ENCODE data around the gene GPS2. TPM values are rescaled to one million over a fixed set of nuclear protein-coding genes. Genes with fewer than 3 reads are reported as not detected.

Gene GPS2
- total and polyA plus RNA-seq, 2 of the 4 experiments (the other 2 are of a cell fraction): 36.2 to 50.9 TPM

GRCh38 chr17:7330638-7331015, 15.5 kb upstream of the GPS2 start:
- Histone ChIP-seq H3K4me2 (ENCODE audit: low read depth, low read length) (peak overlapping the region; percentile 90), H4K5ac (ENCODE audit: low read depth, low read length) (peak overlapping the region; percentile 58), H2BK15ac (ENCODE audit: low read depth, low read length) (0 out of 3 replicates have a peak overlapping the region, but pooled peaks have one; percentile 26), H3K36me3 (ENCODE audit: control insufficient read depth, insufficient read depth, low read length) (peaks cover 7% of the 10 kb centered on the region), H3K56ac (ENCODE audit: extremely low read depth, insufficient read depth, low read length) (no peak overlapping the region), H2BK5ac (ENCODE audit: low read depth, low read length, poor library complexity, severe bottlenecking) (peak overlapping the region; percentile 65), H3K4ac (ENCODE audit: low read depth, low read length) (peak overlapping the region; percentile 23; the same call in 1 of the 2 replicates), H3K9ac (ENCODE audit: low read depth, low read length) (peak overlapping the region; percentile 55), H3K23ac (ENCODE audit: low read depth, low read length) (peak overlapping the region; percentile 10; the same call in 1 of the 2 replicates), H3K9me3 (ENCODE audit: control insufficient read depth, insufficient read depth, low read length) (no peaks in the 10 kb centered on the region), H4K8ac (ENCODE audit: low read depth in 2 of 2, low read length in 2 of 2) (peak overlapping the region; percentile 39 to 84; a peak in 3 of 4 replicates), H4K20me1 (ENCODE audit: insufficient read depth, low read length) (no peaks in the 10 kb centered on the region), H3K4me1 (ENCODE audit: control insufficient read depth, insufficient read depth, low read length) (peaks cover 5% of the 10 kb centered on the region; the same call in 1 of the 2 replicates), H3K27me3 (ENCODE audit: control insufficient read depth, insufficient read depth, low read length) (peaks cover 5% of the 10 kb centered on the region), H3K18ac (ENCODE audit: low read depth, low read length) (no peak overlapping the region), H4K91ac (ENCODE audit: insufficient read depth, low read depth, low read length) (0 out of 2 replicates have a peak overlapping the region, but pooled peaks have one; percentile 9), H2AFZ (replicated peaks; ENCODE audit: low read length, poor library complexity) (peak overlapping the region; percentile 97), H3K79me1 (ENCODE audit: low read depth in 1 of 2, low read length in 2 of 2) (peaks cover 10 to 21% of the 10 kb centered on the region in 2 experiments; a peak in 3 of 4 replicates), H2AK9ac (replicated peaks; ENCODE audit: low read depth, low read length, poor library complexity) (peak overlapping the region; percentile 83), H3K27ac (ENCODE audit: insufficient read depth, low read length) (peak overlapping the region; percentile 72), H2BK120ac (ENCODE audit: low read depth, low read length) (no peak overlapping the region), H3K4me3 (ENCODE audit: insufficient read depth, low read depth, low read length) (peak overlapping the region; percentile 86), H2AK5ac (ENCODE audit: low read depth, low read length) (peak overlapping the region; percentile 35; the same call in 1 of the 2 replicates), H3K14ac (replicated peaks; ENCODE audit: low read depth, low read length) (peak overlapping the region; percentile 62; the same call in 1 of the 2 replicates), H3K9me1 (ENCODE audit: insufficient read depth, low read length) (peaks cover 6% of the 10 kb centered on the region; the same call in 1 of the 2 replicates), H2BK20ac (ENCODE audit: low read depth, low read length) (no peak overlapping the region)
- ChIA-PET POLR2A (ENCODE audit: unreplicated experiment) (no interaction called here), CTCF (no interaction called here)
- BruUV-seq (replicated peaks): no TSS peak
- in situ Hi-C loops (cut with MboI; ENCODE audit: low sequenced_read_pairs) (loop anchor here (5.0 kb wide), 1 partner anchor 53 kb away; no protein-coding TSS in a partner anchor), dilution Hi-C loops (cut with HindIII; ENCODE audit: low sequenced_read_pairs, unreplicated experiment) (no loop called here), intact Hi-C loops (cut with micrococcal nuclease) (no loop called here)
- DNase-seq: no peak
- ATAC-seq (ENCODE audit: low read depth): no peak
- WGBS, 2 experiments (ENCODE audit: extremely low coverage in 2 of 2, insufficient read length in 1 of 2): no CpG with 5 or more reads among the region's 13 CpGs
- TF ChIP-seq ELK1 (IDR thresholded peaks at IDR 0.05; ENCODE audit: borderline replicate concordance, low read depth, low read length) (no peak), MXI1 (IDR thresholded peaks at IDR 0.05; ENCODE audit: borderline replicate concordance, low read depth, low read length) (peak; percentile 4; the same call in 1 of the 2 replicates), POLR2A (IDR thresholded peaks at IDR 0.05; ENCODE audit: low read depth, low read length) (no peak), NFE2L2 (IDR thresholded peaks at IDR 0.05; ENCODE audit: low read depth, low read length) (no peak)

Data from IMR-90 (cell line).